ENCODE results near the gene SLC25A21.

DNA sequence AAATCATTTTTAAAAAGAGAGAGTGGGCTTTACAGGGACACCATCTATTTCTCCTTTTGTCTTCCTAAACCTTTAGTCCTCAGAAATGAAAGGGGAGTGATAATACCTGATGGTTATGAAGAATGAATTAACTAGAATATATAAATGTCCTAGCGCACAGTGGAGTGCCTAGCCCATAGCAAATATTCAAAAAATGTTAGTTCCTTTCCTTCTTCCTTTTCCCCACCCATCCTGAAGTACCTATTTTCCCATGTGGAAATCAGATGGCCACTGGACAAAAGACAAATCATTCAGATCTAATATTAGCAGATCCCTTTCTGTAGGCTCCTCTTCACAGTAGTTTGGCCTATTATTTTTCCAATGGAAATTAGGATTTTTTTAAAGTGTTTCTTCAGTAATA, 90.0 kb downstream of the SLC25A21 start:
- TF ChIP-seq, protein P1, sequence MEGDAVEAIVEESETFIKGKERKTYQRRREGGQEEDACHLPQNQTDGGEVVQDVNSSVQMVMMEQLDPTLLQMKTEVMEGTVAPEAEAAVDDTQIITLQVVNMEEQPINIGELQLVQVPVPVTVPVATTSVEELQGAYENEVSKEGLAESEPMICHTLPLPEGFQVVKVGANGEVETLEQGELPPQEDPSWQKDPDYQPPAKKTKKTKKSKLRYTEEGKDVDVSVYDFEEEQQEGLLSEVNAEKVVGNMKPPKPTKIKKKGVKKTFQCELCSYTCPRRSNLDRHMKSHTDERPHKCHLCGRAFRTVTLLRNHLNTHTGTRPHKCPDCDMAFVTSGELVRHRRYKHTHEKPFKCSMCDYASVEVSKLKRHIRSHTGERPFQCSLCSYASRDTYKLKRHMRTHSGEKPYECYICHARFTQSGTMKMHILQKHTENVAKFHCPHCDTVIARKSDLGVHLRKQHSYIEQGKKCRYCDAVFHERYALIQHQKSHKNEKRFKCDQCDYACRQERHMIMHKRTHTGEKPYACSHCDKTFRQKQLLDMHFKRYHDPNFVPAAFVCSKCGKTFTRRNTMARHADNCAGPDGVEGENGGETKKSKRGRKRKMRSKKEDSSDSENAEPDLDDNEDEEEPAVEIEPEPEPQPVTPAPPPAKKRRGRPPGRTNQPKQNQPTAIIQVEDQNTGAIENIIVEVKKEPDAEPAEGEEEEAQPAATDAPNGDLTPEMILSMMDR (IDR thresholded peaks at IDR 0.05), result no peak
- no peak for TF ChIP-seq POLR2A (IDR thresholded peaks at IDR 0.05)

All from ovary (tissue), 3 donors.